HepG2 (cell line): ENCODE measurements around the gene P4HB. TPM values are rescaled to one million over a fixed set of nuclear protein-coding genes. Genes with fewer than 3 reads are reported as not detected.

ENCODE experiments used
- ATAC-seq: fragments of 200-7000 bp; cut with Tn5 transposase; 3 replicates; pipeline ENCODE4 v1.9.1; 2020; ENCODE audit warnings: mild to moderate bottlenecking, moderate library complexity
- BruUV-seq: library from RNA; stranded (reverse); fragments of 400-500 nt; replicated peaks from 2 replicates; lab custom pipeline; 2021; lab: Mats Ljungman, UMichigan
- CTCF ChIA-PET: fragments of 300-600 bp; formaldehyde crosslinking; extraction: SDS; loops from one replicate; lab custom pipeline; 2021; ENCODE audit warnings: low total read pairs, inconsistent platforms, low intra/inter-chr PET ratio; lab: Yijun Ruan, JAX
- POLR2A ChIA-PET: fragments of 350-600 bp; sonication (Branson Sonifier 250); formaldehyde crosslinking; loops from one replicate; lab custom pipeline; 2020; ENCODE audit warnings: antibody characterized with exemption, inconsistent platforms; lab: Yijun Ruan, JAX
- DNase-seq: peaks from one replicate; pipeline ENCODE4 v3.0.0-alpha.2; 2015; ENCODE audit warnings: low spot score
- FAIRE-seq: peaks from 3 replicates; lab custom pipeline; 2011; peaks lifted over from hg19 to GRCh38; lab: Jason Lieb, UNC
- H2AFZ ChIP-seq: one replicate; pipeline ENCODE4 v1.6.1; 2011; ENCODE audit warnings: low read length, inconsistent platforms
- H3K27ac ChIP-seq: fragments of 300-600 bp; 3 replicates; pipeline ENCODE4 v1.8.0; 2011; ENCODE audit warnings: mixed run types, mild to moderate bottlenecking, mixed read lengths, low read length, inconsistent platforms; ENCODE audit not compliant: insufficient read depth; ENCODE audit errors: extremely low read length
- H3K27me3 ChIP-seq, 2 experiments: fragments of 200-600 bp in 1 of 2; 2 replicates in 1 of 2; 3 replicates in 1 of 2; pipeline versions ENCODE4 v1.6.0 to v1.8.0; 2011; ENCODE audit warnings: low read length in 2 of 2, mild to moderate bottlenecking in 2 of 2, moderate library complexity in 2 of 2, inconsistent platforms in 1 of 2; ENCODE audit not compliant: insufficient read depth in 2 of 2, control insufficient read depth in 1 of 2
- H3K36me3 ChIP-seq, 2 experiments: fragments of 200-600 bp in 1 of 2; replicated peaks in 1 of 2; 2 replicates in 1 of 2; 3 replicates in 1 of 2; pipeline versions ENCODE4 v1.5.1 to v1.8.0; 2011; ENCODE audit warnings: low read length in 2 of 2, inconsistent platforms in 1 of 2; ENCODE audit not compliant: insufficient read depth in 2 of 2, control insufficient read depth in 1 of 2
- H3K4me1 ChIP-seq: 2 replicates; pipeline ENCODE4 v1.5.1; 2012; ENCODE audit warnings: low read length, inconsistent platforms; ENCODE audit not compliant: insufficient read depth
- H3K4me2 ChIP-seq: 2 replicates; pipeline ENCODE4 v1.6.0; 2011; ENCODE audit warnings: low read depth, low read length, inconsistent platforms
- H3K4me3 ChIP-seq, 3 experiments: fragments of 200-600 bp in 1 of 3; sonication (generic), shearing (Covaris generic) in 1 of 3; replicated peaks in 1 of 3; 2 replicates each; pipeline ENCODE4 v1.5.1; 2011 to 2016; ENCODE audit warnings: low read length in 3 of 3, inconsistent platforms in 2 of 3, low read depth in 2 of 3, mild to moderate bottlenecking in 2 of 3, control low read depth in 1 of 3, mixed read lengths in 1 of 3; ENCODE audit not compliant: insufficient read depth in 1 of 3
- H3K79me2 ChIP-seq: one replicate; pipeline ENCODE4 v1.6.1; 2011; ENCODE audit warnings: low read length, inconsistent platforms; ENCODE audit not compliant: insufficient read depth
- H3K9ac ChIP-seq: 2 replicates; pipeline ENCODE4 v1.6.0; 2011; ENCODE audit warnings: mild to moderate bottlenecking, low read depth, low read length, inconsistent platforms; ENCODE audit not compliant: insufficient read depth
- H3K9me3 ChIP-seq: 2 replicates; pipeline ENCODE4 v1.5.1; 2012; ENCODE audit warnings: mild to moderate bottlenecking, low read length
- H4K20me1 ChIP-seq: 2 replicates; pipeline ENCODE4 v1.6.0; 2011; ENCODE audit warnings: inconsistent platforms, mild to moderate bottlenecking, low read length, moderate library complexity; ENCODE audit not compliant: insufficient read depth
- CHD2 ChIP-seq: IDR thresholded peaks from 2 replicates; pipeline ENCODE4 v1.6.1; 2011; ENCODE audit warnings: low read depth, low read length, improper control_type of control experiment
- NAIF1 ChIP-seq: sonication (generic); formaldehyde crosslinking; IDR thresholded peaks from 2 replicates; pipeline ENCODE4 v1.5.0; 2020; ENCODE audit warnings: mild to moderate bottlenecking, missing genetic modification reagents, borderline replicate concordance
- NKX3-1 ChIP-seq: sonication (generic); formaldehyde crosslinking; IDR thresholded peaks from 2 replicates; pipeline ENCODE4 v1.5.0; 2020; ENCODE audit warnings: missing genetic modification reagents
- PRMT3 ChIP-seq: sonication (generic); formaldehyde crosslinking; IDR thresholded peaks from 2 replicates; pipeline ENCODE4 v1.8.1; 2022; ENCODE audit warnings: low read depth, mild to moderate bottlenecking, moderate library complexity, missing genetic modification reagents, borderline replicate concordance
- SIX1 ChIP-seq: sonication (generic); formaldehyde crosslinking; IDR thresholded peaks from 2 replicates; pipeline ENCODE4 v1.4.0; 2020; ENCODE audit warnings: missing genetic modification reagents, borderline replicate concordance
- SMC3 ChIP-seq: IDR thresholded peaks from 2 replicates; pipeline ENCODE4 v1.6.1; 2011; ENCODE audit warnings: low read length, improper control_type of control experiment
- TAF15 ChIP-seq: fragments of 200-400 bp; formaldehyde crosslinking; IDR thresholded peaks from one replicate; pipeline ENCODE4 v1.6.1; 2018; ENCODE audit warnings: mild to moderate bottlenecking, low read depth, low read length; ENCODE audit not compliant: poor library complexity, severe bottlenecking
- XRCC5 ChIP-seq: fragments of 200-400 bp; formaldehyde crosslinking; optimal IDR thresholded peaks from 2 replicates; pipeline ENCODE3; 2017; ENCODE audit warnings: mild to moderate bottlenecking, low read length
- ZFYVE20 ChIP-seq: sonication (generic); formaldehyde crosslinking; IDR thresholded peaks from 2 replicates; pipeline ENCODE4 v1.8.0; 2023; ENCODE audit warnings: low read depth, mild to moderate bottlenecking, moderate library complexity, missing genetic modification reagents, borderline replicate concordance
- WGBS: methylation state at CpG from one replicate; pipeline ENCODE4 v1.1.6; 2017; ENCODE audit warnings: low lambda C conversion rate; 5-methylcytosine and 5-hydroxymethylcytosine counted together
- in situ Hi-C: cut with HindIII; loops from 2 replicates; pipeline ENCODE4 v1.10.0; 2017; ENCODE audit warnings: low pct_unique_long_range_greater_than_20kb; ENCODE audit not compliant: extremely low pct_ligation_motif_present
- intact Hi-C: fragments of 100-400 bp; cut with micrococcal nuclease; formaldehyde crosslinking; loops from one replicate; pipeline ENCODE4 v1.10.0; 2022; ENCODE audit not compliant: unreplicated experiment
- polyA plus RNA-seq, 8 experiments: library from polyadenylated mRNA; depleted of rRNA in 3 of 8; stranded (reverse) in 7 of 8; unstranded in 1 of 8; fragments of >200 nt; fragmentation: Illumina TruSeq in 4 of 8; extraction: Trizol in 4 of 8; gene quantifications; 2 replicates each; pipeline versions ENCODE4 v1.2.1 to v1.2.3, GENCODE V29; 2011 to 2016; ENCODE audit warnings: low read depth in 4 of 8, missing spikeins in 1 of 8, mixed read lengths in 1 of 8; ENCODE audit not compliant: insufficient read depth in 1 of 8
- total RNA-seq, 5 experiments: library from RNA; depleted of rRNA; stranded (reverse); fragments of >200 nt; fragmentation: Illumina TruSeq; extraction: Trizol; gene quantifications; 2 replicates each; pipeline ENCODE4 v1.2.3, GENCODE V29; 2016; ENCODE audit warnings: low read depth in 1 of 5
- TF ChIP-seq, protein P1 (sequence below): sonication (generic); formaldehyde crosslinking; IDR thresholded peaks from 2 replicates; pipeline ENCODE4 v1.4.0; 2020; ENCODE audit warnings: mild to moderate bottlenecking, missing genetic modification reagents
- TF ChIP-seq, protein P2 (sequence below): sonication (generic); formaldehyde crosslinking; conservative IDR thresholded peaks from 2 replicates; pipeline ENCODE4 v1.4.0; 2020; ENCODE audit warnings: missing genetic modification reagents

The P4HB gene
- total and polyA plus RNA-seq, 2 of the 13 experiments (the other 11 are each of a cell fraction or from before 2014, with no cell fraction given): 185 to 782 TPM

GRCh38 chr17:81891303-81891552, 30.9 kb upstream of the P4HB start:
- ChIA-PET CTCF (interaction anchor here (1.0 kb wide), 1 partner anchor 131 kb away, joined by 3 read pairs; no protein-coding TSS in a partner anchor), POLR2A (interaction anchor here (1.0 to 2.7 kb wide), 12 partner anchors 11 to 207 kb away, joined by 3 to 23 read pairs (median 6); partner anchors contain the start of genes ARHGDIA, DCXR and NPB)
- peaks cover 50% of the 10 kb centered on the region for H3K79me2 ChIP-seq
- H3K27me3 ChIP-seq: peaks cover 0 to 6% of the 10 kb centered on the region in 2 experiments; a peak in 2 of 5 replicates
- intact Hi-C loops (no loop called here), in situ Hi-C loops (no loop called here)
- peak overlapping the region; percentile 69; the same call in 1 of the 2 replicates for H3K4me2 ChIP-seq
- BruUV-seq: no TSS peak
- no CpG with 5 or more reads among the region's 40 CpGs for WGBS
- H3K4me3 ChIP-seq: peak overlapping the region; percentile 94 to 98 (median 94)
- TF ChIP-seq TAF15 (no peak), NKX3-1 (no peak), ZFYVE20 (no peak), NAIF1 (no peak), CHD2 (no peak), XRCC5 (no peak), SMC3 (no peak), SIX1 (CRISPR knock-in tag) (no peak), PRMT3 (CRISPR knock-in tag) (no peak)
- TF ChIP-seq, protein P1, sequence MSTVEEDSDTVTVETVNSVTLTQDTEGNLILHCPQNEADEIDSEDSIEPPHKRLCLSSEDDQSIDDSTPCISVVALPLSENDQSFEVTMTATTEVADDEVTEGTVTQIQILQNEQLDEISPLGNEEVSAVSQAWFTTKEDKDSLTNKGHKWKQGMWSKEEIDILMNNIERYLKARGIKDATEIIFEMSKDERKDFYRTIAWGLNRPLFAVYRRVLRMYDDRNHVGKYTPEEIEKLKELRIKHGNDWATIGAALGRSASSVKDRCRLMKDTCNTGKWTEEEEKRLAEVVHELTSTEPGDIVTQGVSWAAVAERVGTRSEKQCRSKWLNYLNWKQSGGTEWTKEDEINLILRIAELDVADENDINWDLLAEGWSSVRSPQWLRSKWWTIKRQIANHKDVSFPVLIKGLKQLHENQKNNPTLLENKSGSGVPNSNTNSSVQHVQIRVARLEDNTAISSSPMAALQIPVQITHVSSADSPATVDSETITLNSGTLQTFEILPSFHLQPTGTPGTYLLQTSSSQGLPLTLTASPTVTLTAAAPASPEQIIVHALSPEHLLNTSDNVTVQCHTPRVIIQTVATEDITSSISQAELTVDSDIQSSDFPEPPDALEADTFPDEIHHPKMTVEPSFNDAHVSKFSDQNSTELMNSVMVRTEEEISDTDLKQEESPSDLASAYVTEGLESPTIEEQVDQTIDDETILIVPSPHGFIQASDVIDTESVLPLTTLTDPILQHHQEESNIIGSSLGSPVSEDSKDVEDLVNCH (CRISPR knock-in tag): no peak
- TF ChIP-seq, protein P2, sequence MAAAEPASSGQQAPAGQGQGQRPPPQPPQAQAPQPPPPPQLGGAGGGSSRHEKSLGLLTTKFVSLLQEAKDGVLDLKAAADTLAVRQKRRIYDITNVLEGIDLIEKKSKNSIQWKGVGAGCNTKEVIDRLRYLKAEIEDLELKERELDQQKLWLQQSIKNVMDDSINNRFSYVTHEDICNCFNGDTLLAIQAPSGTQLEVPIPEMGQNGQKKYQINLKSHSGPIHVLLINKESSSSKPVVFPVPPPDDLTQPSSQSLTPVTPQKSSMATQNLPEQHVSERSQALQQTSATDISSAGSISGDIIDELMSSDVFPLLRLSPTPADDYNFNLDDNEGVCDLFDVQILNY (CRISPR knock-in tag): no peak
- peaks cover 36% of the 10 kb centered on the region for H3K4me1 ChIP-seq
- no peak overlapping the region for H2AFZ ChIP-seq
- peak overlapping the region; percentile 80 for H3K27ac ChIP-seq
- no peaks in the 10 kb centered on the region for H4K20me1 ChIP-seq
- DNase-seq (no peak), FAIRE-seq (no peak), ATAC-seq (no peak)
- peaks cover 32 to 42% of the 10 kb centered on the region in 2 experiments for H3K36me3 ChIP-seq
- H3K9ac ChIP-seq: peak overlapping the region; percentile 99
- no peaks in the 10 kb centered on the region for H3K9me3 ChIP-seq
